Ureter (tissue), 1 donor: ENCODE data around the gene BABAM2. TPM values are rescaled to one million over a fixed set of nuclear protein-coding genes. Genes with fewer than 3 reads are reported as not detected.

Source experiments
- DNase-seq: peaks from one replicate; pipeline ENCODE4 v3.0.0-alpha.2; 2020; ENCODE audit warnings: low spot score
- total RNA-seq: library from RNA; stranded (reverse); gene quantifications from one replicate; pipeline ENCODE4 v1.2.4, GENCODE V29; 2023
- donor health status: DM: yes; HTN: yes; CAD: no.

The BABAM2 gene
- total RNA-seq, 1 donor from 2014 or later: 76.3 TPM

DNA sequence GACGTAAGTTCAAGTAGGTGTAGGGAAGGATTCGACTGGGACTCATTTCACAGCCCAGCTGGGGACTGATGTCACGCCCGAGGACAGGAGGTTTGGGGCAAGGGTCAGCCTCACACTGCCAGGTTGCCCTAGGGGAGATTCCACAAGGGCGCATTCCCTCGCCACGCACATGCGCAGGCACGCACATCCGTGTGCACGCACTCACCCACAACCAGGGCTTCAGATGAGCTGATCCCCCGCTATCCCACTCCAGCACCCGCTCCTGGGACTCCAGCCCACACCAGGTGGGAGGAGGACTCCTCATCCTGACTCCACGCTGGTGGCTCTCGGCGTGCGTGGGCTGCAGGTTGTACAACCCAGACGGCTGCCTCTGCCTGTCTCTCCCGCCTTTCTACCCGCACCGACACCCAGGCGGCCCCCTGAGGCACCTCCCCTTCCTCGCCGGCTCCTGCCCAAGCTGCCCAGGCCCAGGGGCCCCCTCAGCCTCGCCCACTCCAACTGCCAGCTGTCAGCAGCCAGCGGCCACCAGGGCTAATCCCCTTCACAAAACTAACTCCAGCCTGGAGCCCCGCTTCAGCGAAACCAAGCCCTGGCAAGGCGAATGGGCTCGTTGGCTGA, 454.3 kb downstream of the BABAM2 start:
- DNase-seq: no peak

DNA sequence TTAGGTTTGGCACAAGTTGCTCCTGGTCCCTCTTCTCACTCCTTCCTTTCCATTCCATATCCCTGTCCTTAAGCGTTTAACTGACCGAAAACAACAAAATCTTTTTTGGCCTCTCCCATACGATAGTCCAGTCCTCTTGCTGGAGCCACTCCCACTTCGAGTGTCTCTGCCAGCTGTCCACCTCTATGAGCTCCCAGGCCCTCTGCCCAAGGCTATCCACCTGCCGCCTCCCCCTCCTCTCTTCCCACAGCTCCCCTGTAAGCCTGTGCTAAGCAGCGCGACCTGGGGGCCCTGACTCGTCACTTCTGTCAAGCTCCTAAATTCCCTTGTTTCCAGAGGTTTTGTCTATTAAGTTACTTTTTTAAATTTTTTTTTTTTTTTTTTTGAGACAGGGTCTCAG, 455.1 kb downstream of the BABAM2 start:
- no peak for DNase-seq

DNA sequence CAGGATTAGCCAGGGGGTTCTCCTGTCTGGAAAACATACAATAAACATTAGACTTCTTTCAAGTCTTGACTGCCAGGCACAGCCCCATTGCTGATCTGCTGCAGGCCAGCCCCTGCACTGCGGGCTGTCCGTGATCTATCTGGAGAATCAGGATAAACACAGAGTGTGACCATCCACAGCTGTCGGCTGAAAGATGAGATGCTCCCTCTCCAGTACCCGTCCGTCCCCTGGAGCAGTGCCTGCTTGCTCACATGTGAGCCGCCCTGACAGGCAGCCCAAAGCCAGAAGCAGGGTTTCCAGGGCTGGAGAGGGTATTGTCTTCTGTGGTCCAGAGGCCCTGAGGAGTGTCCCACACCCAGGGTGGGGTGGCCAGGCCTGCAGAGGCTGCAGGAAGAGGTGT, 456.1 kb downstream of the BABAM2 start:
- peak; percentile 64 for DNase-seq

DNA sequence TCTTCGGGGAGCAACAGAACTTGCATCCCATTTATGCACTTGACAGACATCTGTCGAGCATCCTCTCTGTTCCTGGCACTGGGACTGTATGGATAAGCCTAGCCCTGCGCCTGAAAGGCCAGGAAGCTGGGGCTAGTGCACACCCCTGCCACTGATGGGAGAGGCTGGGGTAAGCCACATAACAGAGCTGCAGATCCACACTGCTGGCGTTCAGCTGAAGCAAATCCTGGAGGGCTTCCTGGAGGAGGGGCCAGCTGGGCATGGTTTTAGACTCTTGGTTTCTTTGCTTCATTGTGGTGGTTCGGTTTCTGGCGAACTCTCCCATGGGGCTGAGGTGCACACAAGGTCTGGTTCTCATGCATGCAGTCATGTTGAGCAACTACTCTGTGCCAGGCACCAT, 456.7 kb downstream of the BABAM2 start:
- DNase-seq: no peak

DNA sequence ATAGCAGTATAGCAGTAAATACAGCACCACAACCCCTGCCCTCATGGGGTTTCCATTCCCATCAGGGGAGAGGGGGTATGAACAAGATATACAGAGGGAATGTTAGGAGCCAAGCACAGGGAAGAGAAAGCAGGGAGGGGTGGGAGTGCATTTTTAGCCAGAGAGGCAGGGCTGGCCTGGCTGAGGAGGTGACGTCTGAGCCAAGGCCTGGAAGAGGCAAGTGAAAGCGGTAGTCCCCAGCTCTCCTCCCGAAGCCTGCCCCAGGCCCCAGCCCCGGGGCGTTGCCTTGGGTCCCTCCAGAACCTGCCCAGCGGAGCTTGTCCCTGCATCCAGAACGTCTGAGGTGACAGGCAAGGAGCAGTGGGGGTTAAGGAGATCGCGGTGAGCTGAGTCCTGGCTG, 457.1 kb downstream of the BABAM2 start:
- DNase-seq: no peak

DNA sequence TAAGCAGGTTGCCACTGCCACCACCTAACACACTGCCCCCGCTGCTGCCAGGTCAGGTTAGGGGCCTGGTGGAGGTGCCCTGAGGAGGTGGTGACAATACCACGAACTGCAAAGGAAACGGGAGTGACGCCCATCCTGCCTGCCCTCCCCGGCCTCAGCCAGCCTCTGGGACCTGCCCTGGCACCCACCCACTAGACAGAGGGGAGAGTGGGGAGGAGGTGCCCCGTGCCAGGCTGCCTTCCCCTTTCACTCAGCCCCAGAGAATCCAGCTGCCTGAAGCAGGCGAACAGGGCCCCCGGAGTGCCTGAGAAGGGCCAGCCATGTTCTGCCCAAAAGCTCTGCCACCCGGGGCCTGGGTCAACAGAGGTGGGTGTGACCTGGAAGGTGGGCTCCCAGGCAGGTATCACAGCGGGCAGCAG, 457.6 kb downstream of the BABAM2 start:
- no peak for DNase-seq

DNA sequence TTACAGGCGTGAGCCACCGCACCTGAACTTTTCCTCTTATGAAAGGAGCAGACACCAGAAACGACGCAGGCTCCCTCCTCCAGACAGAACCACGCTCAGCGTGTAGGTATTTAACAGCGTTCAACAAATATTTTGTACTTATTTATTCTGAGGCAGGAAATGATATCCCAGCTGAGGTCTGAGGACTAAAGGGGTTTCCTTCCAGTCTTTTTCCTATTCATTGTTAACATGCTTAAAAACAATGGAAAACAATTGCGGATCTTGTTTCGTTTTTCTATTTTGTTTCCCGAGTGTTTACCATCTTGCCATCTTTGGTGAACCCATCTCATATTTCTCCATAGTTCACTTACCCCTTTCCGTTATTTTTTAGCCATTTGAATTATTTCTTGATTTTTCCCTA, 458.4 kb downstream of the BABAM2 start:
- DNase-seq: no peak

DNA sequence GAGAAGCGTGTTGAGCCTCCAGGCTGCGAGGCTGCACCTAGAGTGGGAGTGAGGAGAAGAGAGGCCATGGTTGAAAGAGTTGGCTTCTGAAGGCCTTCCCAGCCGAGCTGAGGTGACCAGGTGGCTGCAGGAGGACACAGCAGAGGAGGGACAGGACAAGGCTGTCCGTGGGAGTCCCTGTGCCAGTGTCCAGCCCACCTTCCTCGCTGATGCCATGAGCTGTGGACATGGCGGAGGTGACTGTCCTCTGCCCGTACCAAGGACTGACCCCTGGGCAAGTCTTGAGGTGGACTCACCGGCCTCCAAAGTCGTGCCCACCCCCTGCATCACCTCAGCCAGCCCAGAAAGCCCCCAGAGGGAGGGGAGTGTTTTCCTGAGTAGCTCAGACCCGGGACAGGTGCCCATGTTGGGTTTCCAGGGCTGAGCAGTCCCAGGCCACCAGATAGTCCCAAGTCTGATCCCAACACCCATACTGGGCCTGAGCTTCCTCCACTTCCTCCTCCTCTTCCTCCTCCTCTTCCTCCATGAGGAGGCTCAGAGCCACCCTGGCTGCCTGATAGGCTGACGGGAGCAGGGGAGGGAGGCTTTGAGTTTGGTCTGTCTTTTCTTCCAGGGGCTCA, 459.1 kb downstream of the BABAM2 start:
- no peak for DNase-seq

DNA sequence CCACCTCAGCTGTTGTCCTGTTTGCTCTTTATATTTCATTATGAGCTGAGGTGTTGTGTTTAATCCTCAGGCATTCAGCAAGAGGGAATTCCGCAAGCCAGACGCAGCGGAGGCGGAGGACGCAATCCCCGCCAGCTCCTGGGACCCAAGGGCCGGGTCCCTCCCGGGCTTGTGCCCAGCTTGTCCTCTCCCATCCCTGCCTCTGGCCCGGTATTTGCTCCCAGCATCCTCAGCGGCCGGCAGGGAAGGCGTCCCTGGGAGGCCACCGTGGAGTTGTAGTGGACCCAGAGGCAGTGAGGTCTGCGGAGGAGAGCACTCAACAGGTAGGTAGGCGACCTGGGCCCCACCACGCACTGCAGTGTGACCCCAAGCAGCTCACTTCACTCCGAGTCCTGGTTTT, 459.7 kb downstream of the BABAM2 start:
- DNase-seq: no peak

DNA sequence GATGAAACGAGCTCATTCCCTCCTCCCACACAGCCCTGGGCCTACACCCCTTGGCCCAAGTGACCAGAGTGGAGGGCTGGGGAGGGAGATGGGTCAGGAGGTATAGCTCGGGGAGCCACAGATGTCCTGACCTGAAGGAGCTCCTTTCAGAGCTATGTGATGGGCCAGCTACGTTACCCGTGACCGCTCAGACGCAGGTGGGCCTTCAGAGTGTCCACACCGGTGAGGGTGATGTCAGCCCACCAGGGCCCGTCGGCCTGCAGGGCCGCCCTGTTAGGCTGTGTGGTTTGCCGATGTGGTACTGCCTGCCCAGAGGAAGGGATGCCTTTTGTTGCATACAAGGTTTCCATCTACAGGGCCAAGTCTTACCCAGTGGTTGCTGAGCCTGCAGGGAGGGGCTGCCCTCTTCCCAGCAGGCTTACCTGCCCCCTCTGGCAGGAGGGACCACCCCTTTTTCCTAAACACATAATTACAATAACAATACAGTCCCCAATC, 460.3 kb downstream of the BABAM2 start:
- DNase-seq: no peak

DNA sequence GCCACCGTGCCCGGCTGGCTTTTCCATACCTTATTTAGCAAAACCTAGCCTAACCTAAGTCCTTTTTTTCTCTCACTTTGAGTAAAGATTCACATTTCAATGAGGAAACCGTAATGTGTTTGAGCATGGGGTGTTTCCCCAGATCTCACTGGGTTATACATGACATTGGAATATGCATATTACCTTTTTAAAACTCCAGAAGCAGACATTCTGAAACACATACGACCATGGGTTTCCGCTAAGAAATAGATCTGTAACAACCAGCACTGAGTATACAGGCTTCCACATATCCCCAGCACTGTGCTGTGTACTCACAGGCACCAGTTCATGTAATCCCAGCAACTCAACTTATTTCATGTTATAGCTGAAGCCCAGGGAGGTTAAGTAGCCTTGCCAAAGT, 461.1 kb downstream of the BABAM2 start:
- no peak for DNase-seq

DNA sequence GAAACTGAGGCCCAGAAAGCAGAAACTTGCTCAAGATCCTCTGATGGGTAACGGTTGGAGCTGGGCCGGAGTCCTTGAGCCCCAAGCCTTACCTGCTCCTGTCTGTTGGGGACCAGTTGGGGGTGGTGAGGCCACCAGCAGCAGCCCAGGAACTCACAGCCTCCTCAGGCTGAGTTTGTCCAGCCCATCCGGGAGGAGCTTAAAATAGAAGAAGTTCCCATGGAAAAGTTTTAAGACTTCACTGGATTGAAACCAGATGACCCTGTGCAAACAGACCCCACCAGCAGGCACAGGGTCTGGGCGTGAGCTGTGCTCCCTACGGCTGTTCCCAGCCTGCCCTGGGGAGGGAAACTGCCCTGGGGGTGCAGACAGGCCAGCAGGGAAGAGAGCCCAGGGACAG, 461.6 kb downstream of the BABAM2 start:
- no peak for DNase-seq

DNA sequence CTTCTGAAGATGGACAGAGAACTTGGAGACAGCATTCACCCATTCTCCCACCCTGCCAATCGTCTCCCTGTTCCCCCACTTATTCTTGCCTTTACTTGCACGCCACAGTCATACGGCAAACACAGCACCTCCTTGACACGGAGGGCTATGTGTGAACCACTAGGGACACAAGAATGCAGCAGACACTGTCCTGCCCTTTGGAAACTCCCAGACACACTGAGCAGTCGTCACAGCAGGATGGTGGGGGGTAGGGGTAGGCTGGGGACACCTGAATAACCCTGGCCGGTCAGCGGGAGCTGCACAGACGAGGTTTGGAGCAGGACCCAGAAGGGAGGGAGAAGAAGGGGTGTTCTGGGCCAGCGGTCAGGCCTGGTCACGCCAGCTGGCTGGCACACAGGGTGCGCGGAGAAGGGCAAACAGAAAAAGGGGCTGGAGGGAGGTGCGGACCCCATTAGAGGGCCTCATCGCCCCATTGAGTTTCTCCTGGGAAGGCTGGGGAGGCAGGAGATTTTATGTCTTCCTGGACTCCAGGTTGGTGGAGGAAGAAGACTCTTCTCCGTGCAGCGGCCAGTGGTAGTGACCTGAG, 462.2 kb downstream of the BABAM2 start:
- no peak for DNase-seq

DNA sequence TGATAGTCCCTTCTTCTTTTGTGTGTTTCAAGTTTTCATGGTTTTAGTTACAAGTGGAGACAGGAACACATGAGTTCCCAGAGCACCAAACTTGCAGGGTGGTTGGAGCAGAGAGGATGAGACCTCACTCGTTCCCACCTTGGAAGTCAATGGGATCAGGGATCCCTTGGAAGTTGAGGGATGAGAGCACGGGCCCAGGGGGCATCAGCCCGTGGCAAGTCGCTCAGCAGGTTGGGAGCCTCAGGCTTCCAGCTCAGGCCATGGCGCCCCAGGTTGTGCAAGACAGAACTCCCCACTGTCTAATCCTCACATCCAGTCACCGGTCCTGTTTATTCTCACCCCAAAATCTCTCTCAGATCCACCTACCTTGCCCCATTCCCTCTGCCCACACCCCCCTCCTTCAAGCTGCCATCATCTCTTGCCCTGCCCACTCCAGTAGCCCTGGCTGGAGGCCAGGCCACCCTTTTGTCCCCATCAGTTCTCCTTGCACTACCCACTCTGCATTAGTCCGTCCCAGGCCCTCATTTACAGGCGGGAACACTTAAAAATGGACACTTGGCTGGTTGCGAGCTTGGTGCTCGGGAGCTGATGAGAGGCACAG, 464.5 kb downstream of the BABAM2 start:
- DNase-seq: no peak

DNA sequence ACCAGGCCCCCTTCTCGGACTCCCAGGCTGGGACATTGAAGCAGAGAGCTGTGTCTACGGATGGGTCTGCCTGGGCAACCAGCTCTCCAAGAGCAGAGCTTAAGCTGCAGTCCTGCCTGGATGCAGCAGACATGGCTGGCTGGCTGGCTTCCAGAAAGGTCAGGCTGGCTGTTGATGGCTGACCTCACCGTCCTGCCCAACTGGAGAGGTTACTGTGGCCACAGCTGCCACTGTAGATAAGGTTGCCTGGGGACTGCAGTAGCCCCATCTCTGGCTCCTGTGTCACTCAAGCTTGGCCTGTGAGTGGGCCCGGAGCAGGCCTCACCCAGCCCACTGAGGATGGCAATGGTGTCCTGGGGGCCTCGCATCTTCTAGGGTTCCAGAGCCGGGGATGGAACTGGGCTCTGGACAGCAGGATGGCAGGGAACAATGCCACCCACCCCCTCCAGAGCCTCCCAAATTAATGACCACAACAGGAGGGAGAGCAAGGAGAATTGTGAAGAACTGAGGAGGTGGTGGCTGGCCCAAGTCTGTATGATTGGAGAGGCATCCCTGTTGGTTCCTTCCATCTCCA, 465.1 kb downstream of the BABAM2 start:
- DNase-seq: no peak

DNA sequence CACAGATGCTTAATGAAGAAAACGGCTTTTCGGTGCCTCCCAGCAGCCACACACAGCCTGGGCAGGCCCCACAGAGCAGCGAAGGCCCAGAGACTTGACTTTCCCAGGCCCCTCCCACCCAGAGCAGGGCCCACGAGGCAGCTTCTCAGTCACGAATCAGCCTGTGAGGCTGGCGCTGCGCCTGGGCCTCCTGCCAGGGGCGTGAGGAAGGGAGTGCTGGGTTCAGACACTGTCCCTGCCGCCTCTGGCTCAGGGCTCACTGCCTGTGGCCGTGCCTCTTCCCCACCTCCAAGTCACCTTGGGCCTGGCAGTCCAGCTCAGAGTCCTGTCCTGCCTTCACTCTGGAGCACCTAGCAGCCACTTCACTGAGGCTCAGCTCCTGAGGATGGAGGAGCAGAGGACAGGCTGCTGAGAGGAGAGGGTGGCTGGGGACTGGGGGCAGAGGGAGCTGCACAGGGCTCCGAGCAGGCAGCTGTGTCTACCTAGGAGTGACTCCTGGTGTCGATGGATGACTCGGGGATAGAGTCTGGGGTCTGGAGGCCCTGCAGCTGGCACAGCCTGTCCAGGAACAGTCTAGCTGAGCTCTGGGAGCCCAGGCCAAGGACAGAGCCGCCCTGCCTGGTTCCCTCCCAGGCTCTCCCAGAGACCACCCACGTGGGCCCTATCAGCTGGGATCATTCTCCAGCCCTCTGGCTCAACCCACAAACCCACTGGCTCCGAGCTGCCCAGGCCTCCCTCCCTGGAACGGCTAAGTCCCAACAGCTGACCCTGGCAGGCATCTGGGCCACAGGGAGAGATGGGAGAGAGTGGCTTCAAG, 465.8 kb downstream of the BABAM2 start:
- peak; percentile 95 for DNase-seq

DNA sequence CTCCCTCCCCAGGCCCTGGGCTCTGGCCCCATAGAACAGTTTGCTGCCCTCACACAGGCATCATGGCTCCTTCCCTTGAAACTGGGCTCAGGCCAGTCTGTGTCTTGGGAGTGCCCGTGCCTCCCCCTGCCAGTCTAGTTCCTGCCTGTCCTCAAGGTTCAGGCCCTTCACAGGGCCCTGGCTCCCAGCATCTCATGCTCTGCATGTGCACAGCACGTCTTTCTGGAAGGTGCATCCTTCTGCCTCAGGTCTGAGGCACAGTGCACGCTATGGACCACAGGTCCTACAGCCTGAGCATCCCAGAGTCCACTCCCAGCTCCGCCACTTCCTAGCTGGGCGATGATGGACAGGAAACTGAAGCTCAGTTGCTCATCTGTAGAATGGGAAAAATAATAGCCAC, 466.5 kb downstream of the BABAM2 start:
- no peak for DNase-seq

DNA sequence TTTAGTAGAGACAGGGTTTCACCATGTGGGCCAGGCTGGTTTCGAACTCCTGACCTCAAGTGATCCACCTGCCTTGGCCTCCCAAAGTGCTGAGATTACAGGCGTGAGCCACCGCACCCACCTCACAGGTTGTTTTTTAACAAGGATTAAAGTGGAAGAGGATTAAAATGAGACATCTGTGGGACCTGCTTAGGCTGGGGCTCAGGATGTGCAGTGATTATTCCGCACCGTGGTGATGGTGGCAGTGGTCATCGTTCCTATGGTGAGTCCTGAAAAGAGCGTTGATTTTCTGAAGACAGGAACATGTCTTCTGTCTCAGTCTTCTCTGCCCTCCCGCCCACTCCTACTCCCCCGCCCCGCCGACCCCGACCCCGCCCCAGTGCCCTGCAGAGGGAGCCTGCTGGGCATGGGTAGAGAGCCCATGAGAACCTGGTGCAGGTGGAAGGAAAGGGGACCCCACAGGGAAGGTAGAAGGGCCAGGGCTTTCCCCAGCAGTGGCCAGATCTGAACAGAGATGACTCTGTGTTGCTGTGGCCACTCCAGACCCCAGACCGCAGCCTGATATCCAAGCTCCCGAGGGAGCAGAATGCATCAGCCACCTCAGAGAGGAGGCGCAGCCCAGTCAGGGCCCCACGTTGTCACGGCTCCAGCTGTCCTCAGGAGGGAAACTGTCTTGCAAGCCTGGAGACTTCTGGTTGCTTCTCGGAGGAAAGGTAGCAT, 467.6 kb downstream of the BABAM2 start:
- DNase-seq: no peak

DNA sequence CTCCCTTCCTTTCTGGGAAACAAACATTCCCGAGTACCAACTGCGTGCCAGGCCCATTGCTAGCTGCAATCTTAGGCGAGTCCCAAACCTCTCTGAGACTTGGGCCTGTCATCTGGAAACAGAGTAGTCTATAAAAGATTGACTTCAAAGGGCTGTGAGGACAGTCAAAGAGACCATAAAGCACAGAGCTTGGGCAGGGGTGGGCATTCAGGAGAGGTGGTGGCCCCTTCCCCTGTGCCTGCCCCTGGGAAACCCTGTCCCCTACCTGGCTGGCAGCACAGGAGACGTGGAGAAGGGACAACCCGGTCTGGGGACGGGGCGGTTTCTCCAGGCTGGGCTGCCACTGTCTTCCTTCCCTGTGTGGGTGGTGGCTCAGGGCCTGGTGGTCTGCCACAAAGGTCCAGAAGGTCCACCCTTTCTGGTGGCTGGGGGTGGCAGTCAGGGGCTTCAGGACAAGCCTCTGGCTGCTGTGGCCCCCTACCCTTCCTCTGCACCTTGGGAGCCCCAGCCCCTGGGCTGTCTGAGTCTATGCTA, 468.2 kb downstream of the BABAM2 start:
- DNase-seq: no peak

DNA sequence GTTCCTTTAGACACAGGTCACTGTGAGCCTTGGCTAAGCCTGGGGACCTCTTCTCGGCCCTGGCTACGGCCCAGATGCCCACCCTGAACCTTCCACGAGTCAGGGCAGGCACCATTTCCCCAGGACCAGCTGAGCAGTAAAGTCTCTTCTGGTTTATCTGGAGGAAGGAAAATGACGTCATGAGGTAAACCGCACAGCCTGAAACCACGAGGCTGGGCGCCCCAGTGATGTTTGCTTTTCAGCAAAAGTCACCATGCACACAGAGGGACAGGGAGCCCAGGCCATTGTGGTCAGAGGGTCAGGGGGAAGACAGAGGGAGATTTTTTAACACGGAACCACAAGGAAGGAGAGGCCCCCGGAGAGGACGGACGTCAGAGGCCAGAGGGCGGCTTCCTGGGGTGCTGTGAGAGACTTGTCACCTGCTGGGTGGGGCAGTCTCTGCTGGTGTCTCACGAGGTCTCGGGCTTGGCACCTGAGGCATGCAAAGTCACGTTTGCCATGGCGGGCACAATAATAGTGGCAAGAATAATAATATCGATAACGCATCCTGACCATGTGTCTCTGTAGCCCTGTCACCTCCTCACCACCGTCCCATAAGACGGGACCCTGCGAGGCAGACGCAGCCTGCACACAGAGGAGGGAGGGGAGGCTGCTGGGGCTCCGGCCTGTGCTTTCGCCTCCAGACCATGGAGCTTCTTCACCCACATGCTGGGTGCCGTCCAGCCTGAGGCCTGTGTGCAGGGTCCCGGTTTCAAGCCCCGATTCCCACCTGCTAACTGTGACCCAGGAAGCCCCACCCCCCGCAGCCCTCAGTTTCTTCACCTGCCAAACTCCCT, 468.9 kb downstream of the BABAM2 start:
- DNase-seq: peak; percentile 77
